K562 (cell line): Measurements from ENCODE around the gene ARHGAP35. TPM values are rescaled to one million over a fixed set of nuclear protein-coding genes. Genes with fewer than 3 reads are reported as not detected.

ENCODE experiments used
- DNMT1 ChIP-seq: fragments of 450-650 bp; IDR thresholded peaks from 2 replicates; pipeline ENCODE4 v1.6.1; 2016; ENCODE audit warnings: antibody characterized with exemption, mild to moderate bottlenecking
- EGR1 ChIP-seq: fragments of 450-650 bp; conservative IDR thresholded peaks from 2 replicates; pipeline ENCODE4 v1.6.1; 2017; ENCODE audit warnings: mild to moderate bottlenecking
- GTF2E2 ChIP-seq: fragments of 200-800 bp; sonication (Bioruptor generic); IDR thresholded peaks from 2 replicates; pipeline ENCODE4 v1.6.1; 2016; ENCODE audit warnings: missing genetic modification characterization, missing compliant biosample characterization
- HDAC3 ChIP-seq: fragments of 450-650 bp; IDR thresholded peaks from 2 replicates; pipeline ENCODE4 v1.6.1; 2018; ENCODE audit warnings: borderline replicate concordance, mild to moderate bottlenecking, moderate library complexity; ENCODE audit not compliant: partially characterized antibody
- HNRNPK ChIP-seq: fragments of 200-400 bp; formaldehyde crosslinking; IDR thresholded peaks from one replicate; pipeline ENCODE4 v1.6.1; 2018; ENCODE audit warnings: mild to moderate bottlenecking, low read depth, low read length; ENCODE audit not compliant: poor library complexity, severe bottlenecking
- ILK ChIP-seq: fragments of 450-650 bp; IDR thresholded peaks from 2 replicates; pipeline ENCODE4 v1.6.1; 2016; ENCODE audit warnings: missing genetic modification characterization, low read depth, mild to moderate bottlenecking, missing compliant biosample characterization, moderate library complexity, borderline replicate concordance
- IRF2 ChIP-seq: sonication (generic); formaldehyde crosslinking; IDR thresholded peaks from 2 replicates; pipeline ENCODE4 v1.8.1; 2022; ENCODE audit warnings: mild to moderate bottlenecking, missing genetic modification reagents
- MAFG ChIP-seq: fragments of 450-650 bp; conservative IDR thresholded peaks from 2 replicates; pipeline ENCODE4 v1.6.1; 2016; ENCODE audit warnings: missing genetic modification characterization, missing compliant biosample characterization
- POLR2B ChIP-seq: fragments of 450-650 bp; IDR thresholded peaks from 2 replicates; pipeline ENCODE4 v1.6.1; 2018; ENCODE audit warnings: low read depth; ENCODE audit not compliant: partially characterized antibody
- RBFOX2 ChIP-seq: fragments of 200-400 bp; formaldehyde crosslinking; IDR thresholded peaks from 2 replicates; pipeline ENCODE4 v1.6.1; 2017; ENCODE audit warnings: low read depth, mild to moderate bottlenecking, low read length, moderate library complexity
- ZBTB8A ChIP-seq: fragments of 450-650 bp; IDR thresholded peaks from 2 replicates; pipeline ENCODE4 v1.6.1; 2018; ENCODE audit warnings: mild to moderate bottlenecking, moderate library complexity; ENCODE audit not compliant: partially characterized antibody
- ZC3H11A ChIP-seq: IDR thresholded peaks from 2 replicates; pipeline ENCODE4 v1.6.1; 2012; ENCODE audit warnings: low read depth, low read length, improper control_type of control experiment
- ZNF586 ChIP-seq: fragments of 450-650 bp; formaldehyde crosslinking; conservative IDR thresholded peaks from 2 replicates; pipeline ENCODE4 v1.4.0; 2020; ENCODE audit warnings: mild to moderate bottlenecking, moderate library complexity
- polyA plus RNA-seq, 8 experiments: library from polyadenylated mRNA; depleted of rRNA in 4 of 8; stranded (reverse) in 5 of 8; unstranded in 3 of 8; fragments of >200 nt; fragmentation: Nextera tagmentation in 2 of 8; fragmentation: Illumina TruSeq in 1 of 8; extraction: Ambion mirVana in 2 of 8; extraction: Trizol in 1 of 8; gene quantifications; 2 replicates each; pipeline versions ENCODE4 v1.2.1 to v1.2.3, GENCODE V29; 2011 to 2014; ENCODE audit warnings: inconsistent platforms in 1 of 8, missing spikeins in 1 of 8
- total RNA-seq, 7 experiments: library from RNA; depleted of rRNA in 6 of 7; stranded (reverse); fragments of >200 nt in 6 of 7; fragmentation: Illumina TruSeq in 2 of 7; extraction: Trizol in 2 of 7; gene quantifications; 2 replicates each; pipeline versions ENCODE4 v1.2.1 to v1.2.3, GENCODE V29; 2011 to 2021; ENCODE audit warnings: low replicate concordance in 1 of 7
- TF ChIP-seq, protein P1 (sequence below): fragments of 250-450 bp; sonication (Bioruptor Pico); IDR thresholded peaks from 2 replicates; pipeline ENCODE4 v1.8.0; 2022; ENCODE audit warnings: moderate library complexity, mild to moderate bottlenecking, inconsistent platforms
- TF ChIP-seq, protein P2 (sequence below): conservative IDR thresholded peaks from 2 replicates; pipeline ENCODE4 v1.6.1; 2011; ENCODE audit warnings: low read depth, mild to moderate bottlenecking, low read length; ENCODE audit not compliant: control insufficient read depth
- TF ChIP-seq, protein P3 (sequence below), 2 experiments: fragments of 150-350 bp in 1 of 2; IDR thresholded peaks; 2 replicates each; pipeline ENCODE4 v1.6.1; 2012 to 2016; ENCODE audit warnings: low read depth in 2 of 2, low read length in 2 of 2, mild to moderate bottlenecking in 1 of 2, moderate library complexity in 1 of 2
- TF ChIP-seq, protein P4 (sequence below): sonication (generic); formaldehyde crosslinking; IDR thresholded peaks from 2 replicates; pipeline ENCODE4 v1.8.1; 2023; ENCODE audit warnings: mild to moderate bottlenecking, missing genetic modification reagents

The ARHGAP35 gene
- total and polyA plus RNA-seq, 9 of the 15 experiments (the other 6 are each of a cell fraction or from before 2014, with no cell fraction given) = 0.27 to 26.4 (median 10.2) TPM

DNA sequence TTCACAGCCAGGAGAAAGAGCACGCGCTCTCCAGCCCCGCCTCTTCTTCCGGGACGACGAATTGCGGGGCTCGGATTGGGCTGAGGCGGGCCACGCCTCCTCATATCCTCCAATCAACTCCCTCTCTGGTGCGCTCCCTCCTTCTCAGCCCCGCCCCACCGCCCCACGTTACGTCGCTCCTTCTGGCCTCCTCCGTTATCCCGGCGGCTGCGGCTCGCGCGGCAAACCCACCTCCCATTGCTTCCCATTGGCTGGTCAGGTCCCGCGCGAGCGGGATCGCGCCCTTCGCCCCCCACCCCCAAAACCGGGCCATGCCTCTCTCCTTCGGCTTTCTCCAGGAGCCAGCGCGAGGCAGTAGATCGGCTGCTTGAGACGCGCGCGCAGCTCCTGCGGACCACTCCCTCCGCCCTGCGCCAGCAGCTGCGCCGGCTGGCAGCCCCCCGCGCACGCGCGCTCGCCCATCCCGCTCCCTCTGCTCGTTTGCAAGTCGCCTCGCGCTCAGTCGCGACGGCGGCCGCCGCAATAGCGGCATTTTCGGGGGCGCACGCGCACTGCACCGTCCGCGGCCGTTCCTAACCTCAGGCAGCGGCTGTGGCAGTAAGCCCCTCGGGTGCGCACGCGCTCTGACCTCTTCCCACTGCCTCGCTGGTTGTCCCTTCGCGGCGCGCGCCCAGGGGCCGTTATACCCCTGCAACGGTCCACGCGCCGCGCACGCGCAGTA, 512 bp upstream of the ARHGAP35 start (continued):
- TF ChIP-seq MAFG (tag) = no peak
- peak; percentile 99 for TF ChIP-seq RBFOX2
- TF ChIP-seq, protein P1, sequence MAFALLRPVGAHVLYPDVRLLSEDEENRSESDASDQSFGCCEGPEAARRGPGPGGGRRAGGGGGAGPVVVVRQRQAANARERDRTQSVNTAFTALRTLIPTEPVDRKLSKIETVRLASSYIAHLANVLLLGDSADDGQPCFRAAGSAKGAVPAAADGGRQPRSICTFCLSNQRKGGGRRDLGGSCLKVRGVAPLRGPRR (CRISPR knock-in tag) = no peak
- TF ChIP-seq IRF2 (CRISPR knock-in tag) = no peak
- TF ChIP-seq ZBTB8A = no peak
- TF ChIP-seq HDAC3 = no peak
- TF ChIP-seq, protein P2, sequence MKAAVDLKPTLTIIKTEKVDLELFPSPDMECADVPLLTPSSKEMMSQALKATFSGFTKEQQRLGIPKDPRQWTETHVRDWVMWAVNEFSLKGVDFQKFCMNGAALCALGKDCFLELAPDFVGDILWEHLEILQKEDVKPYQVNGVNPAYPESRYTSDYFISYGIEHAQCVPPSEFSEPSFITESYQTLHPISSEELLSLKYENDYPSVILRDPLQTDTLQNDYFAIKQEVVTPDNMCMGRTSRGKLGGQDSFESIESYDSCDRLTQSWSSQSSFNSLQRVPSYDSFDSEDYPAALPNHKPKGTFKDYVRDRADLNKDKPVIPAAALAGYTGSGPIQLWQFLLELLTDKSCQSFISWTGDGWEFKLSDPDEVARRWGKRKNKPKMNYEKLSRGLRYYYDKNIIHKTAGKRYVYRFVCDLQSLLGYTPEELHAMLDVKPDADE = no peak
- TF ChIP-seq DNMT1 = no peak
- no peak for TF ChIP-seq ZNF586 (CRISPR knock-in tag)
- TF ChIP-seq HNRNPK = no peak
- TF ChIP-seq POLR2B = peak; percentile 92
- TF ChIP-seq, protein P3, sequence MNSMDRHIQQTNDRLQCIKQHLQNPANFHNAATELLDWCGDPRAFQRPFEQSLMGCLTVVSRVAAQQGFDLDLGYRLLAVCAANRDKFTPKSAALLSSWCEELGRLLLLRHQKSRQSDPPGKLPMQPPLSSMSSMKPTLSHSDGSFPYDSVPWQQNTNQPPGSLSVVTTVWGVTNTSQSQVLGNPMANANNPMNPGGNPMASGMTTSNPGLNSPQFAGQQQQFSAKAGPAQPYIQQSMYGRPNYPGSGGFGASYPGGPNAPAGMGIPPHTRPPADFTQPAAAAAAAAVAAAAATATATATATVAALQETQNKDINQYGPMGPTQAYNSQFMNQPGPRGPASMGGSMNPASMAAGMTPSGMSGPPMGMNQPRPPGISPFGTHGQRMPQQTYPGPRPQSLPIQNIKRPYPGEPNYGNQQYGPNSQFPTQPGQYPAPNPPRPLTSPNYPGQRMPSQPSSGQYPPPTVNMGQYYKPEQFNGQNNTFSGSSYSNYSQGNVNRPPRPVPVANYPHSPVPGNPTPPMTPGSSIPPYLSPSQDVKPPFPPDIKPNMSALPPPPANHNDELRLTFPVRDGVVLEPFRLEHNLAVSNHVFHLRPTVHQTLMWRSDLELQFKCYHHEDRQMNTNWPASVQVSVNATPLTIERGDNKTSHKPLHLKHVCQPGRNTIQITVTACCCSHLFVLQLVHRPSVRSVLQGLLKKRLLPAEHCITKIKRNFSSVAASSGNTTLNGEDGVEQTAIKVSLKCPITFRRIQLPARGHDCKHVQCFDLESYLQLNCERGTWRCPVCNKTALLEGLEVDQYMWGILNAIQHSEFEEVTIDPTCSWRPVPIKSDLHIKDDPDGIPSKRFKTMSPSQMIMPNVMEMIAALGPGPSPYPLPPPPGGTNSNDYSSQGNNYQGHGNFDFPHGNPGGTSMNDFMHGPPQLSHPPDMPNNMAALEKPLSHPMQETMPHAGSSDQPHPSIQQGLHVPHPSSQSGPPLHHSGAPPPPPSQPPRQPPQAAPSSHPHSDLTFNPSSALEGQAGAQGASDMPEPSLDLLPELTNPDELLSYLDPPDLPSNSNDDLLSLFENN (IDR thresholded peaks at IDR 0.05; ENCODE audit: low read depth in 2 of 2, low read length in 2 of 2) = no peak
- TF ChIP-seq EGR1 = no peak; the same call in 1 of the 2 replicates
- TF ChIP-seq ZC3H11A = no peak
- TF ChIP-seq GTF2E2 (tag) = peak; percentile 88; the same call in 1 of the 2 replicates
- no peak for TF ChIP-seq ILK
- TF ChIP-seq, protein P4, sequence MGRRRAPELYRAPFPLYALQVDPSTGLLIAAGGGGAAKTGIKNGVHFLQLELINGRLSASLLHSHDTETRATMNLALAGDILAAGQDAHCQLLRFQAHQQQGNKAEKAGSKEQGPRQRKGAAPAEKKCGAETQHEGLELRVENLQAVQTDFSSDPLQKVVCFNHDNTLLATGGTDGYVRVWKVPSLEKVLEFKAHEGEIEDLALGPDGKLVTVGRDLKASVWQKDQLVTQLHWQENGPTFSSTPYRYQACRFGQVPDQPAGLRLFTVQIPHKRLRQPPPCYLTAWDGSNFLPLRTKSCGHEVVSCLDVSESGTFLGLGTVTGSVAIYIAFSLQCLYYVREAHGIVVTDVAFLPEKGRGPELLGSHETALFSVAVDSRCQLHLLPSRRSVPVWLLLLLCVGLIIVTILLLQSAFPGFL = peak; percentile 95
